Brain microvascular endothelial cell (primary cell): ENCODE results near the gene CCDC66.

ENCODE experiments used
- DNase-seq: peaks from one replicate; pipeline ENCODE4 v3.0.0-alpha.2; 2020
- H3K27ac ChIP-seq: fragments of 250-450 bp; sonication (Bioruptor Pico); 2 replicates; pipeline ENCODE4 v1.5.1; 2020; ENCODE audit warnings: mild to moderate bottlenecking, moderate library complexity
- H3K27me3 ChIP-seq: fragments of 250-450 bp; sonication (Bioruptor Pico); replicated peaks from 2 replicates; pipeline ENCODE4 v1.5.1; 2020; ENCODE audit warnings: mild to moderate bottlenecking
- H3K36me3 ChIP-seq: fragments of 250-450 bp; sonication (Bioruptor Pico); replicated peaks from 2 replicates; pipeline ENCODE4 v1.5.1; 2020; ENCODE audit warnings: mild to moderate bottlenecking
- H3K4me3 ChIP-seq: 2 replicates; pipeline ENCODE4 v1.5.1; 2011; ENCODE audit warnings: low read depth, mild to moderate bottlenecking, control low read depth, low read length, moderate library complexity
- CTCF ChIP-seq: IDR thresholded peaks from 2 replicates; pipeline ENCODE4 v1.5.1; 2011; ENCODE audit warnings: low read depth, mild to moderate bottlenecking, moderate library complexity, low read length, control low read depth, inconsistent platforms; ENCODE audit errors: missing control alignments
- in situ Hi-C: cut with HindIII; loops from 2 replicates; pipeline ENCODE4 v1.10.0; 2017; ENCODE audit warnings: low sequenced_read_pairs, low pct_ligation_motif_present

Gene CCDC66

GRCh38 chr3:56629047-56629446 lies 72.1 kb downstream of the CCDC66 start:
- no peak for TF ChIP-seq CTCF
- no peak overlapping the region for H3K4me3 ChIP-seq
- in situ Hi-C loops, result no loop called here
- H3K27ac ChIP-seq, result no peak overlapping the region
- peaks cover 22% of the 10 kb centered on the region for H3K36me3 ChIP-seq
- DNase-seq, result no peak
- H3K27me3 ChIP-seq, result no peaks in the 10 kb centered on the region

GRCh38 chr3:56629451-56629850 lies 72.5 kb downstream of the CCDC66 start:
- no peak for DNase-seq
- no peak overlapping the region for H3K4me3 ChIP-seq
- H3K36me3 ChIP-seq, result peaks cover 23% of the 10 kb centered on the region
- TF ChIP-seq CTCF, result no peak
- H3K27ac ChIP-seq, result no peak overlapping the region
- in situ Hi-C loops, result no loop called here
- no peaks in the 10 kb centered on the region for H3K27me3 ChIP-seq

- in situ Hi-C loops, result no loop called here
- peaks cover 25% of the 10 kb centered on the region for H3K36me3 ChIP-seq
Observed at GRCh38 chr3:56630966-56631365, 74.0 kb downstream of the CCDC66 start.

GRCh38 chr3:56633181-56633580 lies 76.2 kb downstream of the CCDC66 start:
- Histone ChIP-seq H3K27ac (no peak overlapping the region), H3K36me3 (peaks cover 24% of the 10 kb centered on the region), H3K27me3 (no peaks in the 10 kb centered on the region), H3K4me3 (no peak overlapping the region)
- in situ Hi-C loops, result no loop called here
- TF ChIP-seq CTCF, result no peak
- no peak for DNase-seq

More at GRCh38 chr3:56630966-56631365, 74.0 kb downstream of the CCDC66 start:
- TF ChIP-seq CTCF, result no peak
- no peak for DNase-seq
- H3K27ac ChIP-seq, result no peak overlapping the region
- H3K4me3 ChIP-seq, result no peak overlapping the region
- no peaks in the 10 kb centered on the region for H3K27me3 ChIP-seq

- DNase-seq, result no peak
- H3K27me3 ChIP-seq, result no peaks in the 10 kb centered on the region
- H3K36me3 ChIP-seq, result peaks cover 27% of the 10 kb centered on the region
- TF ChIP-seq CTCF, result no peak
- in situ Hi-C loops, result no loop called here
- no peak overlapping the region for H3K4me3 ChIP-seq
- no peak overlapping the region for H3K27ac ChIP-seq
Observed at GRCh38 chr3:56633602-56634535, 76.9 kb downstream of the CCDC66 start.
